ENCODE results near the gene UGT1A1. TPM values are rescaled to one million over a fixed set of nuclear protein-coding genes. Genes with fewer than 3 reads are reported as not detected.

Gene UGT1A1
- total RNA-seq, 1 donor from 2014 or later = not detected

DNA sequence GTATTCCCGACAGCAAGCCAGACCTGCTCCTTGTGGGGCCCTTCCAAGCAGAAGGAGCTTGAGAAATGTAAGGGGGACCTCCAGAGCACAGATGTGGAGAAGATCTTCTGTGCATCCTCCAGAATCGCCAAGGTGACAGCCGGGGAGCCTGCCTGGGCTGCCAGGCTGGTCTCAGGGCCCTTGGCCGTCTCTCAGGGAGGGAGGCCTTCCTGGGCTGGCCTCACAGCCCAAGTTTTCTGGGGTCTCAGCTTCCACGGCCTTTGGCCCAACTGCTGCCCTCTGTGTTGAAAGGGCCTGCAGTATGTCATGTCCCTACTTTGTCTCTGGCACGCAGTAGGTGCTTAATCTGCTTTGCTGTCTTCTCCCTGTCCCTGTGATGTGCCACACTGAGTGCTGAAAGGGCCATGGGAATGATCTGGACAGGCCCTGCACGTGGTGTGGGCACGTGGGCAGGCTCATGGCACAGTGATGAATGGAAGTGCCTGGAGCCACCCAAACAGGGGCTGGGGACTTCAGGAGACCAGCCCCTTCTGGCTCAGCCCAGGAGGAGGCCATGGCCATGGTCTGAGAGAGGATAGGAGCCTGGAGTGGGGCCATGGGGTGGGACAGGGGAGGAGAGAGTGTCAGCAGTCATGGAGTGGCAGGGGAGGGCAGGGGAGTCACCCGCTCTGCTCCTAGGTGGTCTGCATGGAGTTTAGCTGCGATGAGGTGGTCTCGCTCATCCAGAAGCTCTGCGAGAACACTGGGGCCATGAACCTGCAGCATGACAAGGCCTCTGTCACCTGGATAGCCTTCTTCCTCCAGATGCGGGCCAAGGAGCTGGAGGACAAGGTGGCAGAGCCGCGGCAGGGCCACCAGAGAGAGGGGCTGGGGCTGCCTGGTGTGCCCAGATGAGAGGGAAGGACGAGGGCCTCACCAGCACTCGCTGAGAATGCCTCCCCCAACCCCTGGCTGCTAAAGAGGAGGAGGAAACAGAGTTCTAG lies 58.9 kb downstream of the UGT1A1 start:
- H3K27ac ChIP-seq (replicated peaks) = no peak overlapping the region
- H3K27me3 ChIP-seq (ENCODE audit: low read depth) = peaks cover 30% of the 10 kb centered on the region
- H3K4me1 ChIP-seq = no peaks in the 10 kb centered on the region
- TF ChIP-seq, protein P1, sequence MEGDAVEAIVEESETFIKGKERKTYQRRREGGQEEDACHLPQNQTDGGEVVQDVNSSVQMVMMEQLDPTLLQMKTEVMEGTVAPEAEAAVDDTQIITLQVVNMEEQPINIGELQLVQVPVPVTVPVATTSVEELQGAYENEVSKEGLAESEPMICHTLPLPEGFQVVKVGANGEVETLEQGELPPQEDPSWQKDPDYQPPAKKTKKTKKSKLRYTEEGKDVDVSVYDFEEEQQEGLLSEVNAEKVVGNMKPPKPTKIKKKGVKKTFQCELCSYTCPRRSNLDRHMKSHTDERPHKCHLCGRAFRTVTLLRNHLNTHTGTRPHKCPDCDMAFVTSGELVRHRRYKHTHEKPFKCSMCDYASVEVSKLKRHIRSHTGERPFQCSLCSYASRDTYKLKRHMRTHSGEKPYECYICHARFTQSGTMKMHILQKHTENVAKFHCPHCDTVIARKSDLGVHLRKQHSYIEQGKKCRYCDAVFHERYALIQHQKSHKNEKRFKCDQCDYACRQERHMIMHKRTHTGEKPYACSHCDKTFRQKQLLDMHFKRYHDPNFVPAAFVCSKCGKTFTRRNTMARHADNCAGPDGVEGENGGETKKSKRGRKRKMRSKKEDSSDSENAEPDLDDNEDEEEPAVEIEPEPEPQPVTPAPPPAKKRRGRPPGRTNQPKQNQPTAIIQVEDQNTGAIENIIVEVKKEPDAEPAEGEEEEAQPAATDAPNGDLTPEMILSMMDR (IDR thresholded peaks at IDR 0.05; ENCODE audit: borderline replicate concordance) = no peak
- DNase-seq = no peak
- H3K36me3 ChIP-seq = no peaks in the 10 kb centered on the region
- no peak overlapping the region for H3K4me3 ChIP-seq
- intact Hi-C loops (cut with micrococcal nuclease) = no loop called here
- H3K9me3 ChIP-seq (replicated peaks) = peaks cover 11% of the 10 kb centered on the region

DNA sequence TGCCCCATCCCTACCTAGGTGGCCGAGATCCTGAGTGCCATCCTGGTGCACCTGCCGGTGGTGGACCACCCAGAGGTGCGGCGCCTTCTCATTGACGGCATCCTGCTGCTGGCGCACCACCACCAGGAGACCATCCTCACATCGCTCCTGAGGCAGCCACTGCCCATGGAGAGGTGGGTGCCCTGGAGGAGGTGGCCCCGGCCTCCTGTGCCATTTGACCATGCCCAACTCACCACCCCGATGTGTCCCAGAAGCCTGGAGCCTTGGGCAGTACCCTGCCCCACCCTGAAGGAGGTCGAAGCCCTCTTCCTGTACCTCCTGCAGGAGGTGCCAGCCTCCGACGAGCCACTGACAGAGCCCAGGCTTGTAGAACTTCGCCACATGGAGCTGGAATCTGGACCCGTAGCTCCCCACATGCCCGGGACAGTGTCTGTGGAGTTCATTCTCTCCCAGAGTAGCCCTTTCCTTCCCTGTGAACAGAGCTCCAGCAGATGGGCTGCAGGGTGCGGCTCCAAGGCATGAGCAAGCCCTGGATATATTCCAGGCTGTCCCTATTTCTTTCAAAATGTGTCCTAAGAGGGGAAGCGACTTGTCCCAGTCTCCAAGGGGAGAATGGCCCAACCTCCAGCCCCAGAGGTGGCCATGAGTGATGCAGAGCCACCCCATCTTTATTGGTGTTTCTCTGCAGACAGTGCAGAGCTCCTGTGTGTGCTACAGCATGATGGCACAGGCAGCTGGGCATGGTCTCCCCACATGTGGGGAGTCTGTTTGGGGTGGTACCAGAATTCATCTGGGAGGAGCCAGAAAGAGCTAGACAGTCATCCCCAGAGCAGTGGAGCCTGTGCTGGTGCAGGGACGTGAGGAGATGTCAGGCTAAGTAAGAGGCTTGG lies 60.1 kb downstream of the UGT1A1 start:
- Histone ChIP-seq H3K4me1 (no peaks in the 10 kb centered on the region), H3K27me3 (ENCODE audit: low read depth) (peaks cover 30% of the 10 kb centered on the region), H3K27ac (replicated peaks) (no peak overlapping the region), H3K36me3 (no peaks in the 10 kb centered on the region), H3K9me3 (replicated peaks) (peaks cover 8% of the 10 kb centered on the region), H3K4me3 (no peak overlapping the region)
- TF ChIP-seq, protein P1 (IDR thresholded peaks at IDR 0.05; ENCODE audit: borderline replicate concordance) = no peak
- intact Hi-C loops (cut with micrococcal nuclease) = no loop called here
- no peak for DNase-seq

DNA sequence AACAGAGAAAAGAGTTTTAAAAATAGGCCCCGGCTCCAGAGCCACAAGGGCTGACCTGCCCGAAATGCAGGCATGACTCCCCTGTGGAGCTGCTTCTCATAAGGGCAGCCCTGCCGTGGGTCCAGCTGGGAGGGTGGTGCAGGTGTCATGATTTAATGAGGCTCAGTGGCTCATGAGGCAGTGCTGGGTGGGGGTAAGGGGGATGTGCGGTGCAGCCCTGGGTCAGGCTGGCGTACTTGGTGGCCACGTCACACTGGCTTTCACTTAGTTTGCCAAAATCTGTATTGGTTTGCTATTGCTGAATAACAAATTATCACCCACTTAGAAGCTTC lies 60.7 kb downstream of the UGT1A1 start:
- Histone ChIP-seq H3K36me3 (no peaks in the 10 kb centered on the region), H3K4me3 (no peak overlapping the region), H3K9me3 (replicated peaks) (peaks cover 8% of the 10 kb centered on the region), H3K27me3 (ENCODE audit: low read depth) (peaks cover 30% of the 10 kb centered on the region), H3K4me1 (no peaks in the 10 kb centered on the region), H3K27ac (replicated peaks) (no peak overlapping the region)
- TF ChIP-seq, protein P1 (IDR thresholded peaks at IDR 0.05; ENCODE audit: borderline replicate concordance) = no peak
- no peak for DNase-seq
- intact Hi-C loops (cut with micrococcal nuclease) = no loop called here

DNA sequence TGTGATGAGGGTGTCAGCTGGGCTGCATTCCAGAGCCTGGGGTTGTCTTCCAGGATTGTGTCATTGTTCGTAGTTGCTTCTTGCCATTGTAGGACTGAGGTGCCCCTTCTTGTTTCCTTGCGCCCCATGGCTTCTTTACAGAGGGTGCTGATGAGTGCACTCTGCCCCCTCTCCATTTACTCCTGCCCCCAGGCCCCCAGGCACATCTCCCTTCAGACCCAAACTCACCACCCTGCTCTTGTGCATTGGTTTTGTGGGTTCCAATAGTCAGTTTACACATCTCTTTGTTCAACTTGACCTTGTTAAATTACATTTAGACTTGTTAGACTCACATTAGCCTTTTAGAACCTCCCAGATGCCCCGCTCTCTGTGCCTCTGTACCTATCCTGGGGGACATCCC lies 61.1 kb downstream of the UGT1A1 start:
- TF ChIP-seq, protein P1 (IDR thresholded peaks at IDR 0.05; ENCODE audit: borderline replicate concordance) = no peak
- Histone ChIP-seq H3K27ac (replicated peaks) (no peak overlapping the region), H3K36me3 (no peaks in the 10 kb centered on the region), H3K4me3 (no peak overlapping the region), H3K9me3 (replicated peaks) (peaks cover 5% of the 10 kb centered on the region), H3K27me3 (ENCODE audit: low read depth) (peaks cover 30% of the 10 kb centered on the region), H3K4me1 (no peaks in the 10 kb centered on the region)
- DNase-seq = no peak
- intact Hi-C loops (cut with micrococcal nuclease) = no loop called here

DNA sequence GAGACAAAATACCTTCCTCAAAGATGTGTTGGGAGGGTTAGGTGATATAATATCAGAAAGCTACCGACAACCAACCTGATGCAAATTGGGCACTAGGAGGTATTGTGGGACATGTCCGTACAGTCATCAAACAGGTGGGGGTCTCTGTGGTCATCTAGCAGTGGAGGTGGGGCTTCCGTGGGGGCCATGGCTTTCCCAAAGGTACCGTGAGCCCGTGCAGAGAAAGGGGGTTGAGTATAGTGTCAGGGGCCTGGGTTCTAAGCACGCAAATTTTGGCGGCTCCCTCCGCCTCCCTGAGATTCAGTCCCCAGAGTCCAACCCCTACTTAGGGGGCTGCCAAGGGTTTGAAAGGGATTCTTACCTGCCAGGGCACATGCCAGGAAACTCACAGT lies 61.6 kb downstream of the UGT1A1 start:
- H3K36me3 ChIP-seq = no peaks in the 10 kb centered on the region
- no peak overlapping the region for H3K27ac ChIP-seq (replicated peaks)
- H3K27me3 ChIP-seq (ENCODE audit: low read depth) = peaks cover 30% of the 10 kb centered on the region
- H3K4me1 ChIP-seq = no peaks in the 10 kb centered on the region
- H3K9me3 ChIP-seq (replicated peaks) = peaks cover 7% of the 10 kb centered on the region
- intact Hi-C loops (cut with micrococcal nuclease) = no loop called here
- no peak for DNase-seq
- no peak overlapping the region for H3K4me3 ChIP-seq
- TF ChIP-seq, protein P1 (IDR thresholded peaks at IDR 0.05; ENCODE audit: borderline replicate concordance) = no peak

Data from left ventricle myocardium inferior (tissue), 1 donor.